Naive B cell (primary cell): ENCODE measurements around the gene KATNAL2. TPM values are rescaled to one million over a fixed set of nuclear protein-coding genes. Genes with fewer than 3 reads are reported as not detected.

ENCODE experiments used
- ATAC-seq, 2 donors: fragments of 150-1000 bp; cut with Tn5 transposase; 2 replicates each; pipeline ENCODE4 v1.10.0; 2021; ENCODE audit warnings: low read depth in 2 of 2, mild to moderate bottlenecking in 2 of 2, moderate library complexity in 2 of 2
- DNase-seq: peaks from one replicate; pipeline ENCODE4 v3.0.0; 2022
- H3K27ac Mint-ChIP-seq, 6 donors: one replicate each; pipeline ENCODE4 v1.8.0; 2020 to 2022; ENCODE audit warnings: mild to moderate bottlenecking in 6 of 6, mixed read lengths in 6 of 6, moderate library complexity in 5 of 6, inconsistent platforms in 2 of 6
- H3K27me3 Mint-ChIP-seq, 3 donors: one replicate each; pipeline ENCODE4 v1.8.0; 2021 to 2022; ENCODE audit warnings: mixed read lengths in 3 of 3, mild to moderate bottlenecking in 1 of 3
- H3K36me3 Mint-ChIP-seq, 2 donors: one replicate each; pipeline ENCODE4 v1.8.0; 2020 to 2022; ENCODE audit warnings: mixed read lengths in 2 of 2, inconsistent platforms in 1 of 2, mild to moderate bottlenecking in 1 of 2
- H3K4me1 Mint-ChIP-seq, 3 donors: one replicate each; pipeline ENCODE4 v1.8.0; 2020 to 2022; ENCODE audit warnings: mixed read lengths in 3 of 3, inconsistent platforms in 1 of 3, mild to moderate bottlenecking in 1 of 3, moderate library complexity in 1 of 3
- H3K4me3 Mint-ChIP-seq, 8 donors: one replicate each; pipeline ENCODE4 v1.8.0; 2020 to 2022; ENCODE audit warnings: mild to moderate bottlenecking in 8 of 8, mixed read lengths in 8 of 8, moderate library complexity in 8 of 8, inconsistent platforms in 2 of 8
- H3K9me3 Mint-ChIP-seq, 7 donors: one replicate each; pipeline ENCODE4 v1.8.0; 2020 to 2022; ENCODE audit warnings: mixed read lengths in 7 of 7, mild to moderate bottlenecking in 5 of 7, inconsistent platforms in 2 of 7, moderate library complexity in 1 of 7
- polyA plus RNA-seq, 6 donors: library from polyadenylated mRNA; unstranded; fragments of 300-500 nt; fragmentation: Illumina TruSeq; gene quantifications; one replicate each; pipeline ENCODE4 v1.2.3, GENCODE V29; 2021; ENCODE audit warnings: low read depth in 6 of 6

The KATNAL2 gene
- polyA plus RNA-seq, 6 donors from 2014 or later = 0.81 to 5.0 (median 1.2) TPM; not detected in 1

DNA sequence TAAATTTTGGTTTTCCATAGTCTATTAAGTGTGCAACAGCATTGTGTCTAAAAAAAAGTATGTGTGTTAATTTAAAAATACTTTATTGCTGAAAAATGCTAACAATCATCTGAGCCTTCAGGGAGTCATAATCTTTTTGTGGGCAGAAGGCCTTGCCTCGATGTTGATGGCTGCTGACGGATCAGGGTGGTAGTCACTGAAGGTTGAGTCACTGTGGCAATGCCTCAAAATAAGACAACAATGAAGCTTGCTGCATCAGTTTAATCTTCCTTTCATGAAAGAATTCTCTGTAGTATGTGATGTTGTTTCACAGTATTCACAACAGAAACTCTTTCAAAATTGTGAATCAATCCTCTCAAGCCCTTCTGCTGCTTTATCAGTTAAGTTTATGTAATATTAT lies 201.6 kb downstream of the KATNAL2 start:
- Mint-ChIP-seq H3K9me3 (no peaks in the 10 kb centered on the region), H3K4me1 (peaks cover 0 to 12% (median 0%) of the 10 kb centered on the region in 3 donors), H3K4me3 (no peak overlapping the region), H3K27me3 (no peaks in the 10 kb centered on the region), H3K36me3 (peaks cover 7 to 39% of the 10 kb centered on the region in 2 donors), H3K27ac (no peak overlapping the region)
- no peak for DNase-seq
- no peak for ATAC-seq

DNA sequence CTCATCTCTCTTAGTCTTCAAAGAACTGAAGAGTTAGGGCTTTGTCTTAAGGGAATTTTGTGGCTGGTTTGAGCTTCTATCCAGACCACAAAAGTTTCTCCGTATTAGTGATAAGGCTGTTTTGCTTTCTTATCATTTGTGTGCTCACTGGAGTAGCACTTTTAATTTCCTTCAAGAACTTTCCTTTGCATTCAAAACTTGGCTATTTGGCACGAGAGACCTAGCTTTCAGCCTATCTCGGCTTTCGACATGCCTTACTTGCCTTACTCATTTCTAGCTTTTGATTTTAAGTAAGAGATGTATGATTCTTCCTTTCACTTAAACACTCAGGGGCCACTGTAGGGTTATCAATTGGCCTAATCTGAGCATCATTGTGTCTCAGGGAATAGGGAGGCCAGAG lies 203.0 kb downstream of the KATNAL2 start:
- DNase-seq (no peak), ATAC-seq (no peak)
- no peak overlapping the region for H3K4me3 Mint-ChIP-seq
- H3K9me3 Mint-ChIP-seq = no peaks in the 10 kb centered on the region
- H3K27me3 Mint-ChIP-seq = no peaks in the 10 kb centered on the region
- H3K36me3 Mint-ChIP-seq = peaks cover 7 to 43% of the 10 kb centered on the region in 2 donors
- no peak overlapping the region for H3K27ac Mint-ChIP-seq
- peaks cover 0 to 12% (median 0%) of the 10 kb centered on the region in 3 donors for H3K4me1 Mint-ChIP-seq

DNA sequence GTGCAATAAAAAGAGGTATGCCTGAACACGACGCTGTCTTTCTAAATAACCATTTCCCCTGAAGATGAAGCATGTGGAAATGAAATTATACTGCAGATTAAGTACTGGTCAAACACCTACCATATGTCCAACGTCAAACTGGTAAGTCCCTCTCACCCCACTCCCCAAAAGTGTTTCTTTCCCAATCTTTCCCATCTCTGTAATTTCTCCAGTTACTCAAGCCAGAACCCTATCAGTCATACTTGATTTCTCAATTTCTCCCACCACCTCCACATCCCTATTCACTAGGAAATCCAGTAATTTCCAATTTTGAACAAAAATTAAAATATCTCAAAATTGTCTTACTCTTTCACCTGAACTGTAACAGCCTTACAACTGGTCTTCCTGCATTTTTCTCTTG lies 203.7 kb downstream of the KATNAL2 start:
- DNase-seq = no peak
- H3K4me1 Mint-ChIP-seq = peaks cover 0 to 12% (median 0%) of the 10 kb centered on the region in 3 donors
- H3K27ac Mint-ChIP-seq = no peak overlapping the region
- H3K27me3 Mint-ChIP-seq = no peaks in the 10 kb centered on the region
- no peaks in the 10 kb centered on the region for H3K9me3 Mint-ChIP-seq
- H3K4me3 Mint-ChIP-seq = no peak overlapping the region
- peaks cover 7 to 43% of the 10 kb centered on the region in 2 donors for H3K36me3 Mint-ChIP-seq
- ATAC-seq = no peak

DNA sequence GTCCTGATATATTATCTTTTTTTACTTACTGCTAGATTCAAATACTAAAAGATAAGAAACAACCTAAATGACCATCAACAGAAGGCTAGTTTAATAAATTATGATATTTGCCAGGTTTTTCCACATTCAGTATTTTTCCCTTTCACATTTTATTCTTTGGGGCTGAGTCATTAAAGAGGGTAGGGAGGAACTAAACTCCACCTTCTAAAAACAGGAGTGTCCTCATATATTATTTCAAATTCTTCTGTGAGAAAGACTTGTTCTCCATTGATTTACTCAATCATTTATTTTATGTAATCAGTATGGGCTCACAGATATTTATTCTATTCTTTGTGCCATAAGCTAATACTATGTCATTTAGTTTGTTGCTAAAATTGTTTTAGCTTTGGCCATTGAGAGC lies 223.9 kb downstream of the KATNAL2 start:
- Mint-ChIP-seq H3K4me1 (peaks cover 16 to 25% (median 20%) of the 10 kb centered on the region in 3 donors), H3K27ac (no peak overlapping the region), H3K27me3 (no peaks in the 10 kb centered on the region), H3K4me3 (no peak overlapping the region), H3K9me3 (no peaks in the 10 kb centered on the region), H3K36me3 (peaks cover 5 to 7% of the 10 kb centered on the region in 2 donors)
- ATAC-seq (no peak), DNase-seq (no peak)

DNA sequence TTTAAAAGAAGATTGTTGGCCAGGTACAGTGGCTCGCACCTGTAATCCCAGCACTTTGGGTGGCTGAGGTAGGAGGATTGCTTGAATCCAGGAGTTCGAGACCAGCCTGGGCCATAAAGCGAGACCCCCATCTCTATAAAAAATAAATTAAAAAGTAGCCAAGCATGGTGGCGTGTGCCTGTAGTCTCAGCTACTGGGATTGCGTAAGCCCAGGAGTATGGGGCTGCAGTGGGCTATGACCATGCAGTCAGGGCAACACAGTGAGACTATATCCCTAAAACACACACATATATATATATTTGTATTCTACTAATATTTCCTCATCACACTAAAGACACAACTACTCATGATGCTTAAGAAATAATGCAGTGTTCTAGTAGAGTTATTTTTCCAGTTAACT lies 225.8 kb downstream of the KATNAL2 start:
- H3K9me3 Mint-ChIP-seq = no peaks in the 10 kb centered on the region
- no peak for DNase-seq
- no peak overlapping the region for H3K4me3 Mint-ChIP-seq
- no peak for ATAC-seq
- H3K4me1 Mint-ChIP-seq = peaks cover 18 to 30% (median 29%) of the 10 kb centered on the region in 3 donors
- no peaks in the 10 kb centered on the region for H3K36me3 Mint-ChIP-seq
- H3K27me3 Mint-ChIP-seq = no peaks in the 10 kb centered on the region
- H3K27ac Mint-ChIP-seq = no peak overlapping the region

DNA sequence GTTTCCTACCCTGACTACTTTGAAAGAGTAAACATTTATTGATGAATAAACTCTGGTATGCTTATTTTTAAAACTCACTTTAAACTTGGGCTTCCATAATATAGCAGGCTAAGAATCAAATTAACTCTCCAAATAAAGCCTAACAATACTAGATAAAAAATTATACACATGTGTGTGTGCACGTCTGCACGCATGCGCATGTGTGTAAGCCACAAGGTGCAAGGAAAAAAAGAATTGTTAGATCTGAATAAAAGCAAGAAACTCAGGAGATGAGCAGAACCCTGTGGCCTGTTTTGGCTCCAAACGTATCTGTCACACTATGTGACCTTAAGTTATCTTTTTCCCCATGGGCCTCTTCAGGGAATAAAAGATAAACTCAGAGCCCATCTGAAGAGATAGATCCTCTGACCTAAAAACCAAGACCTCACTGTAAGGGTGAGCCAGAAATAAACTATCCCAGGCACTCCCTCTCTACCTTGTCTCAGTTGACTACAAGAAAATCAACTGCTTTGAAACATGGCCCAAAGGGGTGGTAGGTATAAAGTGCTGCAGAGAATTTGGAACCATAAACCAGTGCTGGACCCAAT lies 226.6 kb downstream of the KATNAL2 start:
- ATAC-seq (no peak), DNase-seq (no peak)
- peaks cover 26 to 38% (median 31%) of the 10 kb centered on the region in 3 donors for H3K4me1 Mint-ChIP-seq
- no peaks in the 10 kb centered on the region for H3K27me3 Mint-ChIP-seq
- no peaks in the 10 kb centered on the region for H3K36me3 Mint-ChIP-seq
- H3K27ac Mint-ChIP-seq = peak overlapping the region in 1 of 6 donors; percentile 14
- no peaks in the 10 kb centered on the region for H3K9me3 Mint-ChIP-seq
- H3K4me3 Mint-ChIP-seq = no peak overlapping the region

DNA sequence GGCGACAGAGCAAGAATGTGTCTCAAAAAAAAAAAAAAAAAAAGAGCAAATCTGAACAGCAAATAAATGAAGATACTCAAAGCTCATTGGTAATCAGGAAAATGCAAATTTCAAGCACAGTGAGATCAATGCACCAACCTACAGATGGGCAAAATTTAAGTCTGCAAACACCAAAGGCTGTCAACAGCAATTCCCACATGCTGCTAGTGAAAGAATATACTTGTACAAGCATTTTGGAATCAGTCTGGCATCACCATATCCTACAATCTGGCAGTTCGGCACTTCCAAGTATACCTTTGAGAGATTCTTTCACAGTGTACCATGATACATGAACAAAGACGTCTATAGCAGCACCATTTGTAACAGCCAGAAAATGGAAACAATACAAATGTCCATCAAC lies 228.8 kb downstream of the KATNAL2 start:
- peak overlapping the region in 1 of 6 donors; percentile 35 for H3K27ac Mint-ChIP-seq
- ATAC-seq (no peak), DNase-seq (no peak)
- peaks cover 45 to 53% (median 51%) of the 10 kb centered on the region in 3 donors for H3K4me1 Mint-ChIP-seq
- H3K9me3 Mint-ChIP-seq = no peaks in the 10 kb centered on the region
- no peaks in the 10 kb centered on the region for H3K27me3 Mint-ChIP-seq
- H3K4me3 Mint-ChIP-seq = peak overlapping the region in 1 of 8 donors; percentile 34
- H3K36me3 Mint-ChIP-seq = no peaks in the 10 kb centered on the region

DNA sequence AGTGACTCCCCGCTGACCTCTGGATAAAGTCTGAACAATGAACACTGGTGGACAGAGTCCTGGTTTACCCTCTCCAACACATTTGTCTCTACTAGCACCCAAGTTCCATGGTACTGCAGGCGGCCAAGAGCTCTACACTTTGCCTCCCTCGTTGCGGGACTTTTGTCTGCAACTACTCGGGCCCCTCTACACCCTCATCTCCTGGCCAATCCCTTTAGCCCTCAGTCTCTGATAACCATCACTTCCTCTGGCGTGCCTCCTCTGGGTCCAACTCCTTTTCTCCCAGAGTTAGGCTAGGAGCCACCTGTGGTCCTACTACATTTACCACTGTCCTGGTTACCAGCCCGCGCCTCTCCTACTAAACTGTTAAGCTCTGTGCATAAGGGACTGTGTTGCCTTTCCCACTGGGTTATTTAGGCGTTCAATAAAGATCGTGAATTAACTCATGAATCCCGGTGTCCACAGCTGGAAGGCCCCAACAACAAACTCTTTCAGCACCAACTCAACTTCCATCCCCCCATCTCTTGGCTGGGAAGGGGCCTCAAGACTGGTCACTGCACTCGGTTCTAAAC lies 232.1 kb downstream of the KATNAL2 start:
- Mint-ChIP-seq H3K36me3 (peaks cover 0 to 5% of the 10 kb centered on the region in 2 donors), H3K27me3 (no peaks in the 10 kb centered on the region), H3K4me1 (peaks cover 50 to 54% (median 51%) of the 10 kb centered on the region in 3 donors), H3K27ac (peak overlapping the region; percentile 40 to 98 (median 95)), H3K9me3 (no peaks in the 10 kb centered on the region), H3K4me3 (peak overlapping the region; percentile 94 to 99 (median 98))
- ATAC-seq (no peak), DNase-seq (no peak)

DNA sequence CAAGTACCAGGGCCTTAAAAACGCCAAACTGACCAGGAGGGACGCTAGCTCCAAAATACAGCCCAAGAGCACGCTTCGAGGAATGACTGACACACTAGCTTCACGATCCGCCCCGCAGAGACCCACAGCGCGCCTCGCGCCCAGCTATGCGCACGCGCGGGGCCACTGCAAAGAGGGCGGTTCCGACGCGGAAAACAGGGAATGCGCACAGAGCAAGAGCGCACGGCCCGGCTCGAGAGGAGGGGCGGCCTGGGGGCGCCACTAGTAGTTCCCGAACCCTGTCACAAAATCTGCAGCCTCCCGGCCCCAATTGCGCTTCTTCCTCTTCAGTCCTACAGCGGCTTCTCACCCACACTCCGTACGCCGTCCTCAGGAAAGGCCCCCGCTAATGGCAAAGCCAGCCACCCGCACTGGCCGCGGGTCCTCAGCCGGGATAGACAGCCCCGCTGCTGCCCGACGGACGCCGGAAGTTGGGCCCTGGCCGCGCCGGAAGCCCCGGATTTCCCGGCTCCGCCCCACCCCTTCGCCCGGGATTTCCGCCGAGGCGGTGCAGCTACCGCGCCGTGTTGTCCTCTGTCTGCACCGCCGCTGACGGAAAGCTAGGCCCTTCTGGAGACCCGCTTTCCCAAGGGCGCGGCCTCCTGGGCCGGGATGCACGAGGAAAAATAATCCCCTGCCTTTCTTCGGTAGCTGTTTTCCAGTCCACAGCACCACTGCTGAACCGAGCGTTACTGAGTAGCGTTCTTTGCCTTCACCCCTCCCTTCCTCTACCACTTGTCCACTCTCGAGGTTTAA lies 232.8 kb downstream of the KATNAL2 start, which contains the start of gene HDHD2:
TSS of gene HDHD2 (minus strand) at position 472 of the 795 bp plus-strand sequence. CDS start 14,061 bp downstream, outside the sequence.
- peak; percentile 63 for DNase-seq
- H3K9me3 Mint-ChIP-seq = no peaks in the 10 kb centered on the region
- peak within 1 kb of the TSS; percentile 95 to 98 (median 96) for H3K27ac Mint-ChIP-seq
- H3K27me3 Mint-ChIP-seq = no peaks in the 10 kb centered on the region
- peak; percentile 81 to 82 for ATAC-seq
- H3K36me3 Mint-ChIP-seq = peaks cover 0 to 6% of the 10 kb centered on the region in 2 donors
- peak within 1 kb of the TSS; percentile 94 to 99 (median 98) for H3K4me3 Mint-ChIP-seq
- peaks cover 45 to 49% (median 48%) of the 10 kb centered on the region in 3 donors for H3K4me1 Mint-ChIP-seq

DNA sequence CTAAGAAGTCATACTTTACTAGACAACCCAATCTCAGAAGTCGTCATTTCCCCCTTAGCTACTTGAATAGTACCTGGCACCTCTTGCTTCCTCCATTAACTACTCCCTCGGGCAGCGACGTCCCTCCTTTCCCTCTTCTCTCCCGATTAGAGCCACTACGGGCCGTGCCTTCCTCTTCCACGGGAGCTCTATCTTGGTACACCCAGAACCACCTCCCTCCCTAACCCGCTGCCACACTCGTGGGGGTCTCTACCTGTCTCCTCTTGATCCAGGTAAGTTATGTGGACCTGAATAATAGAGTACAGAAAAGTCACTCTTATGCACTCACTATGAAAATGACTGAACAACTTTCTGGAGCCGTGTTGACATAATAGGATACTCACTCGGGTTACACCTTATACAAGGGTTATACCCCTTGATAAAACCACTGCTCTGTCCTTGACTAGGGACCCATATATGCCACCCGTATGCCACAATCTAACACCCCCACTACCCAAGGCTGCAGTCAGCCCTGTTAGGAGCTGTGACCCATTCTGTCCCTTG lies 233.5 kb downstream of the KATNAL2 start:
- no peaks in the 10 kb centered on the region for H3K9me3 Mint-ChIP-seq
- peak; percentile 1 to 2 for ATAC-seq
- peaks cover 0 to 6% of the 10 kb centered on the region in 2 donors for H3K36me3 Mint-ChIP-seq
- H3K27me3 Mint-ChIP-seq = no peaks in the 10 kb centered on the region
- DNase-seq = no peak
- peak overlapping the region; percentile 95 to 98 (median 96) for H3K27ac Mint-ChIP-seq
- H3K4me1 Mint-ChIP-seq = peaks cover 38 to 45% (median 41%) of the 10 kb centered on the region in 3 donors
- H3K4me3 Mint-ChIP-seq = peak overlapping the region; percentile 94 to 99 (median 98)

DNA sequence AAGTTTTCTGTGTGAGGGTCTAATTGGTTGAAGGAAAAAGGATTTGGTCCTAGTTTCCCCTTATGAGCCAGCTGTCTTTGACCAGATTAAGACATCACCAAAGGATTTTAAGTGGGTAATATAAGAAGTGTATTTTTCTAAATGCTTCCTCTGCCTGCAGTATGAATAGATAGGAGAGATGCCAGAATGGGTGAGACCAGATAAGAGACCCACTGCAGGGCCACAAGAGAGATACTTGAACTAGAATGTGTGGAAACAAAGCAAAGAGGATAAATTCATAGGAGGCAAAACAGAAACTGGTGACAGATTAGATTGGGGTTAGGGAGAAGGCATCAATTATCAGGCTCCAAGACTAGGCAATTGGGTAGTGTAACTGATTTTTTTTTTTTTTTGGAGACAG lies 234.0 kb downstream of the KATNAL2 start:
- DNase-seq (no peak), ATAC-seq (no peak)
- H3K36me3 Mint-ChIP-seq = peaks cover 0 to 6% of the 10 kb centered on the region in 2 donors
- H3K27me3 Mint-ChIP-seq = no peaks in the 10 kb centered on the region
- peaks cover 36 to 41% (median 38%) of the 10 kb centered on the region in 3 donors for H3K4me1 Mint-ChIP-seq
- no peaks in the 10 kb centered on the region for H3K9me3 Mint-ChIP-seq
- peak overlapping the region; percentile 94 to 99 (median 98) for H3K4me3 Mint-ChIP-seq
- H3K27ac Mint-ChIP-seq = peak overlapping the region in 5 of 6 donors; percentile 31 to 97 (median 95)
